Epithelial cell of proximal tubule (primary cell): ENCODE results near the gene FAM163B. TPM values are rescaled to one million over a fixed set of nuclear protein-coding genes. Genes with fewer than 3 reads are reported as not detected.

Experiments
- DNase-seq: peaks from one replicate; pipeline ENCODE4 v3.0.0-alpha.2; 2011; ENCODE audit warnings: low read depth
- H3K4me3 ChIP-seq: 2 replicates; pipeline ENCODE4 v1.5.1; 2011; ENCODE audit warnings: low read depth, mild to moderate bottlenecking, low read length
- total RNA-seq: library from RNA; depleted of rRNA; stranded (reverse); fragments of >200 nt; gene quantifications from 2 replicates; pipeline ENCODE4 v1.2.3, GENCODE V29; 2015
- TF ChIP-seq, protein P1 (sequence below): conservative IDR thresholded peaks from 2 replicates; pipeline ENCODE4 v1.5.1; 2012; ENCODE audit warnings: low read depth, mild to moderate bottlenecking, low read length

Gene FAM163B
- total RNA-seq, 1 donor from 2014 or later: not detected

DNA sequence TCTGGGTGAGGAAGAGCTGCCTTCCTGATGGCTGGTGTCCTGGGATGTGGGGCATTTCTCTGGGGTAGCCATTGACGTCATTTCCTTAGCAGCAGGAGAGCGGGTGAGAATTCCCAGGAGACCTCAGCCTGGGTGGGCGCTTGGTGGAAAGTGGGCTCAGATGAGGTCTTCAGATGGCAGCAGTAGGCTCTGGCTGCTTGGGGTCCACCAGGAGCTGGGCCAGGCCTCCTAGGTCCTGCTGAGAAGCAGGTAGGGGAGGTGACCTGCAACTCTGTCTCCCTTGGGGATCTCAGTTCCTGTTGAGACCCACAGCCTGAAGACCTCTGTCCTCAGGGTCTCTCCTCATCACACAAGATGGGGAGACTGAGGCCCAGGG, 31.5 kb downstream of the FAM163B start:
- TF ChIP-seq, protein P1, sequence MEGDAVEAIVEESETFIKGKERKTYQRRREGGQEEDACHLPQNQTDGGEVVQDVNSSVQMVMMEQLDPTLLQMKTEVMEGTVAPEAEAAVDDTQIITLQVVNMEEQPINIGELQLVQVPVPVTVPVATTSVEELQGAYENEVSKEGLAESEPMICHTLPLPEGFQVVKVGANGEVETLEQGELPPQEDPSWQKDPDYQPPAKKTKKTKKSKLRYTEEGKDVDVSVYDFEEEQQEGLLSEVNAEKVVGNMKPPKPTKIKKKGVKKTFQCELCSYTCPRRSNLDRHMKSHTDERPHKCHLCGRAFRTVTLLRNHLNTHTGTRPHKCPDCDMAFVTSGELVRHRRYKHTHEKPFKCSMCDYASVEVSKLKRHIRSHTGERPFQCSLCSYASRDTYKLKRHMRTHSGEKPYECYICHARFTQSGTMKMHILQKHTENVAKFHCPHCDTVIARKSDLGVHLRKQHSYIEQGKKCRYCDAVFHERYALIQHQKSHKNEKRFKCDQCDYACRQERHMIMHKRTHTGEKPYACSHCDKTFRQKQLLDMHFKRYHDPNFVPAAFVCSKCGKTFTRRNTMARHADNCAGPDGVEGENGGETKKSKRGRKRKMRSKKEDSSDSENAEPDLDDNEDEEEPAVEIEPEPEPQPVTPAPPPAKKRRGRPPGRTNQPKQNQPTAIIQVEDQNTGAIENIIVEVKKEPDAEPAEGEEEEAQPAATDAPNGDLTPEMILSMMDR: no peak
- no peak overlapping the region for H3K4me3 ChIP-seq
- no peak for DNase-seq

DNA sequence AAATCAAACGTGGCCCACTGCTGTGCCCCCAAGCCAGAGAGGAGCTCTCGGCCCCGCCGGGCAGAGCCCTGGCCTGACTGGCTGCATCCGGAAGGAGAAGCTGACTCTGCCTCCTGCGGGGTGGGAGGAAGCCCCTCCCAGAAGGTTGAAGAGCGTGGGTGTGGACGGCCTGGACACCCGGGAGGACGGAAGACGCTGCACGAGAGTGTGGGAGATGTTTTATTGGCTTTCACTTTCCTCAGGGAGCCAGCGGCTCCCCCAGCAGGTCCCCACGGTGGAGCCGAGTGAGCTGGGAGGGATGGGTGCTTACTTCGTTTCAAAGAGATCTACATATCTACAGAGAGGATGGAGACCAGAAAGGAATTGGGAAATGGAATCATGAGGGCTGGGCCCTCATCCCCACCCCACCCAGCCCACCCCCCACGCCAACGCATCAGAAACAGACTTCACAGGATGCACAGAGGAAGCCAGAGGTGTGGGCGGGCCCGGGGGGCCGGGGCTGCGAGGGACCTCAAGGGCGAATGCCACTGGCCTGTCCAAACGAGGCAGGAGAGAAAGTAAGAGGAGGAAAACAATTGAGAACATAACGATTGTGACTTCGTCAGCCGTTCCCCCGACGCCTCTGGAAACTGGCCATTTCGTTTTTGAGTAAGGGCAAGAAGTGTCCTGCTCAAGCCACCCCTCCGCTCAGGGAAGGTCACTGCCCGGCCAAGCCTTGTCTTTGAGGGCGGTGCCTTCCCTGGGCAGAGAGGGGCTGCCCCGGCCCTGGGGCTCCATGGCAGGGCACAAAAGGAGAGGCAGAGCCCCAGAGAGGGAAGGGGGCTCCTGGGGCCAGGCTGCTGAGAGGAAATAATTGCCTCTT, 32.1 kb downstream of the FAM163B start:
- DNase-seq: no peak
- TF ChIP-seq, protein P1: no peak
- no peak overlapping the region for H3K4me3 ChIP-seq

DNA sequence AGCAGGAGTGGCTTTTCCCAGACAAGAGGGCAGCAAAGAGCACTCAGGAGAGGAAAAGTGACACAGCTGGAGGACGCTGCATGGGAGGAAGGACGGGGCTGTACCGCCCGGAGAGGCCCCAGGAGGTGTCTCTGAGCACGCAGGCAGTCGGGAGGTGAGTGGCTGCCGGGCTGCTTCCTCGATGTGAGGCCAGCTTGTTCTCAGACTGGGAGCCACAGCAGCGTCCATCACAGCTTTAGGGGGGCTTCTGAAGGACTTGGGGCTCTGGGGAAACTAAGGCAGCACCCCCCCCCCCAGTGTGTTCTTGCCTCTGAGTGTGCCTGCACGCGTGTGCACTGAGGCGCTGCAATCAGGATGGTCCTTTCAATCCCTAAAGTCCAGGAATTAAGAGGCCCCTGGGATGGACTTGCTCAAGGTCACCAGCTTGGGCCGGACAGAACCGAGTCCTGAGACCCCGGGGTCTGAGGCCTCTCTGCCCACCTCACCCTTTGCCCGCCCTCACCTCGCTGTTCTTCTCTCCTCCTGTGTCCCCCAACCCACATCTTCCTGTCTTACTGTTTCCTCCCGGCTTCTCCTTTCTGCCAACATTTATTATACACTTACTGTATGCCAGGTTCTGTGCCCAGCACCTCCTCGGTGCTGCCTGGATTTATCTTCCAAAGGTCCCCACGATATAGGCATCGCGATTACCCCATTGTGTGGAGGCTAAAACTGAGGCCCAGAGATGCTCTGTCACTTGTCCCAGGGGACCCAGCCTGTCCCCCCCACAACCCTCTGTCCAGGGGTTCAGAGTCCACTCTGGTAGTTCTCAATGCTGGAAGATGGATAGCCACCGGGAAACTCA, 32.9 kb downstream of the FAM163B start:
- no peak overlapping the region for H3K4me3 ChIP-seq
- no peak for DNase-seq
- TF ChIP-seq, protein P1: no peak

DNA sequence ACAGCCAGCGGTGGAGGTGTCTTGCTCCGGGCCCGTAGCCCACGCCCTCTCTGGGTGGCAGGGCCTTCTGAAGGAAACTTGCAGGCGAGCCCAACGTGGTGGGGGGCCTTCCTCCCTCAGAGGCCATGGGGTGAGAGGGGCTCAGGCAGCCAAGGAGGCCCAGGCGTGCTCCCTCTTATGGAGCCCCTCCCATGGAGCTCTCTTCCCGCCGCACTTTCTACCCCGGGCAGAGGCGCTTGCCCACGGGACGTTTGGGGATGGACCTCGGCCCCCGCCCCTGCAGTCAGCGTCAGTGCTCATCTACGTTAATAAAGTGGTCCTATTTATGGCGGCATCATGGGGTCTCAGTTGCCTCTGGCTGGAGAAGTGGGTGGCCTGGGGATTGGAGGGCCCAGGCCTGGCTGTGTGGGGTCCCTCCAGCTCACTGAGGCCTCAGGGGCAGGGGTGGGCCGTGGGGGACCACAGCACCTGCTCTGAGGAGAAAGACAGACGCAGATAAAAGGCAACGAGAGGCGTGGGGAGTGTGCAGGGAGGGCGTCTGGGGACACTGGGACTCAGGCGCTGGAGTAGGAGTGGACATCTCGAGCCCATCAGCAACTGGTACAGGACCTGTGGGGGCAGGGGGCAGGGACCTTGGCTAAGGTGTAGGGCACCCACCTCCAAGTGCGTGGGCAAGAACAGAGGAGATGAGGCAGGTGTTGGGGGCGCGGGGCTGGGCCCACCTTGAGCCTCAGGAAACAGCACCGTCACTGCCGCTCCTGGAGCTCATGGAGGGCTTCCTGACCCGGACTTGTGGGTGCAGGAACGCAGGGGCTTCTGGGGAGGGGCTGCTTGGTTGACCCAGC, 33.8 kb downstream of the FAM163B start:
- no peak for DNase-seq
- H3K4me3 ChIP-seq: no peak overlapping the region
- TF ChIP-seq, protein P1: no peak

DNA sequence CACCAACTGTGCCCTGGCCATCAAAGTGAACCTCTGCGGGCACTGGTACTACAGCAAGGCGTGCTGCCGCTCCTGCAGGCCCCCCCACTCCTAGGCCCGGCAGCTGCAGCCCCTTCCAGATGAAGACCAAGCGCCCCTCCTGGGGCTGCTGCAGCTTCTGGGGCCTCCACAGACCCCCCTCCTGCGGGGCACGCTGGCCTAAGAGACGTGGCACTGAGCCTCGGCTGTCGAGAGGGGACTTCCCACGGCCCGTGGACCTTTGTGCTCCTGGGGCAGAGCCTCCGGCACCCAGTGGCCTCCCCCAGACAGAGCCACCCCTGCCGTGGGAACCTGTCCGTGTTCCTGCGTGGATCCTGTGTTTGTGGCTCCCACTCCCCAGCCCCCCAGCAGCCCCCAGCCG, 34.4 kb downstream of the FAM163B start:
- TF ChIP-seq, protein P1: no peak
- no peak overlapping the region for H3K4me3 ChIP-seq
- DNase-seq: no peak

DNA sequence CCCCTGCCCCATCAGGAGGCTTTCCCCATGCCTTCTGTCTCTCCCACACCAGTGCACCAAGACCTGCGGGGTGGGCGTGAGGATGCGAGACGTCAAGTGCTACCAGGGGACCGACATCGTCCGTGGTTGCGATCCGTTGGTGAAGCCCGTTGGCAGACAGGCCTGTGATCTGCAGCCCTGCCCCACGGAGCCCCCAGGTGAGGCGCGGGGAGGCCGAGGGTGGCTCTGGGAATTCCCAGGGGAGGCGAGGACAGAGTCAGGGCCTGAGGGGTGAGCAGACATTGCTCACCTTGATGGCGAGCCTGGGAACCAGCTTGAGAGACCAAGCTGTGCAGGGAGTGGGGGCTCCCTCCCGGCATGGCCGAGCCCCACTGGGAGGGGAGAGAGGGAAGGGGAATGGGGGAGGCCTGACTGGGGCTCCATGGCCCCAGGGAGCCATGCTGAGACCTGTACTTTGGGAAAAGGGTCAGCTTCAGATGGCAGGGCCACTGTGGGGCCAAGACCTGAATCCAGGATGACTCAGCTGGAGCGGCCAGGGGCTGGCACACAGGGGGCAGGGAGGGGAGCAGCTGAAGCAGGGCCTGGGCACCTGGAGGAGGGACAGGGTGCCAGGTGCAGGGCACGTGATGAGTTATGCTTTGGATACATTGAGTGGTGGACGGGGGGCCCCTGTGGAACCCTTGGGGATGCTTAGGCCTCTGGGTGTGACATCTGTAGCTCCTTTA, 35.2 kb downstream of the FAM163B start:
- no peak overlapping the region for H3K4me3 ChIP-seq
- no peak for DNase-seq
- TF ChIP-seq, protein P1: no peak
